KOPT-K1 (cell line): ENCODE data around the gene HRK.

ENCODE experiments used
- H3K27ac ChIP-seq: fragments of 200-600 bp; sonication (generic); 2 replicates; pipeline ENCODE4 v1.5.1; 2016; ENCODE audit warnings: antibody characterized with exemption, mild to moderate bottlenecking, low read depth, low read length; ENCODE audit not compliant: poor library complexity, severe bottlenecking
- H3K36me3 ChIP-seq: fragments of 200-600 bp; sonication (generic); 2 replicates; pipeline ENCODE4 v1.5.1; 2017; ENCODE audit warnings: antibody characterized with exemption, mild to moderate bottlenecking, low read length, moderate library complexity; ENCODE audit not compliant: insufficient read depth
- H3K9me3 ChIP-seq: fragments of 200-600 bp; sonication (generic); 2 replicates; pipeline ENCODE4 v1.5.1; 2017; ENCODE audit warnings: antibody characterized with exemption, low read length, mild to moderate bottlenecking; ENCODE audit not compliant: insufficient read depth, poor library complexity, severe bottlenecking

HRK gene

DNA sequence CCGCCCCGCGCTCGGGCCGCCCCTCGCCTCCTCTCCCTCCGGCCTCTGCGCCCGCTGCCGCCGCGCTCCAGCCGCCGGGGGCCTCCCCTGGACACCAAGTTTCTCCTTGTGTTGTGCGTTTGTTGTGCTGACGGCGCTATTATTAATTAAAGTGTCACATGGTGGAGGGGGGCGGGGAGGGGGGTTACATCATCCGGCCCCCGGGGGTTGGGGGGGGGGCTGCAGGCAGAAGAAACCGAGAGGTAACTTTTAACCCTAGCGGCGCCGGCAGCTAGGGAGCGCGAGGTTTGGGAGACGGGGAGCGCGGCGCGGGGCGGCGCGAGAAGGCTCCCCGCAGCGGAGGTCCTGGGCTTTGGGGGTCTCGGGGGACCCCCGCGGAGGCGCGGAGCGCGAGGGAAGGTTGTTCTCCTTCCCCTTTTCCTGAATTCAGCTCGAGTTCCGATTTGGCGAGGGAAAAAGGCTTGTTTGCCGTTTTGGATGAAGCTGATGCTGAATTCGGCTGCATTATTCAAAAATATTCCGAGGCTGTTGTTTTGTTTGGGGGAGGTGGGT lies at the start of gene HRK:
TSS of gene HRK (minus strand) at position 117 of the 552 bp plus-strand sequence. CDS start 134 bp downstream, outside the sequence.
- H3K36me3 ChIP-seq, result no peaks in the 10 kb centered on the region
- no peaks in the 10 kb centered on the region for H3K9me3 ChIP-seq
- H3K27ac ChIP-seq, result no peak within 1 kb of the TSS

DNA sequence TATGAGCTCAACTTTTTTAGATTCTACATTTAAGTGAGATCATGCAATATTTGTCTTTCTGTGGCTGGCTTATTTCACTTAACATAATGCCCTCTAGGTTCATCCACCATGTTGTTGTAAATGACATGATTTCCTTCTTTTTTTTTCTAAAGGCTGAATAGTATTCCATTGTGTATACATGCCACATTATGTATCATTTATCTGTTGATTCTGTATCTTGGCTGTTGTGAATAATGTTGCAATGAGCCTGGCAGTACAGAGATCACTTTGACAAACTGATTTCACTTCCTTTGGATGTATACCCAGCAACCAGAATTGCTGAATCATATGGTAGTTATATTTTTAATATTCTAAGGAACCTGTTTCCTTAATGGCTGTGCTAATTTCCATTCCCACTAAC lies 48.6 kb upstream of the HRK start:
- no peak overlapping the region for H3K27ac ChIP-seq
- H3K36me3 ChIP-seq, result peaks cover 26% of the 10 kb centered on the region; the same call in 1 of the 2 replicates
- no peaks in the 10 kb centered on the region for H3K9me3 ChIP-seq

DNA sequence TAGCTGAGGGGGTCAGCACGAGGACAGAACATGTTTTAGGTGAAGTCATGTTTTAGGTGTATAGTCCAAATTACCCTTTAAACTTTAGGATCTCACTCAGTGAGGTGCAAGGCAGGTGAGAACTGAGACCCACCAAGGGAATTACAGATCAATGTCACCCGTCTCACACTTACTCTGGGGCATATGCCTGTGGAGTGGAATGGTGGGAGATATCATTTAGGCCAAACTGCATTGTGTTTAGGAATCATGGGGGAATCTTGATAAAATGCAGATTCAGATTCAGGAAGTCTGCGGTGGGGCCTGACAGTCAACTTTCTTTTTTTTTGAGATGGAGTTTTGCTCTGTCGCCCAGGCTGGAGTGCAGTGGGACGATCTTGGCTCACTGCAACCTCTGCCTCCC lies 47.3 kb upstream of the HRK start:
- Histone ChIP-seq H3K27ac (no peak overlapping the region), H3K36me3 (peaks cover 22% of the 10 kb centered on the region; the same call in 1 of the 2 replicates), H3K9me3 (no peaks in the 10 kb centered on the region)

DNA sequence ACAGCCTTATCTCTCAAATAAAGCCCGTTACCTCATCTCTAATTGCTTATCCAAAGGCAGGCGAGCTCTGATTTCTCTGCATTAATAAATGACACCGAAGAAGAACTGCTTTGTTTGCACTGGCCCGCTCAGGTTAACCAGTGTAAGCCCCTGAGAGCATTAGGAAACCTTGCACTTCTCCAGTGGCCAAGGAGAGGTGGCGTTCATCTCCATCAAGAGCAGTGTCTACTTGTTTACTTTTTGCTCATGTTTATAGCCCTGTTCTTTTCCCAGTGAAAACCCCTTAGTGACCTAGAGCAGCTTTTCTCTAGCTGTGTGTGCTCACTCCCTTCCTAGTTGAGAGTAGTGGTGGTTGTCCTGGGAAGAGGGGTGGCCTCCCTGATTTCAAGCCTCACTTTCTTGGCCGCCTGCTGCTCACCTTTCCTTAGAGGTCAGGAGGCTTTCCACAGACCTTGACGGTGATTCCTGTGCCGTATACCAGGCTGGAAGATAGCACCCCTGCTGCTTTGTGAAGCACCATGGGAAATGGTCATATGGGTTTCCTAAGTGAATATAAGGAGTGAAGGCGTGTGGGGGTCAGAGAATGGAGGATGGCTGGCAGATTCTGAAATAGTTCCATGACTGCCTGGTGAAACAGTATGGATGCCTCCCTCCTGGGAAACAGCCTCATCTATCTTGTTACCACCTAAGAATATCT lies 46.2 kb upstream of the HRK start:
- Histone ChIP-seq H3K27ac (no peak overlapping the region), H3K9me3 (no peaks in the 10 kb centered on the region), H3K36me3 (peaks cover 22% of the 10 kb centered on the region; the same call in 1 of the 2 replicates)

DNA sequence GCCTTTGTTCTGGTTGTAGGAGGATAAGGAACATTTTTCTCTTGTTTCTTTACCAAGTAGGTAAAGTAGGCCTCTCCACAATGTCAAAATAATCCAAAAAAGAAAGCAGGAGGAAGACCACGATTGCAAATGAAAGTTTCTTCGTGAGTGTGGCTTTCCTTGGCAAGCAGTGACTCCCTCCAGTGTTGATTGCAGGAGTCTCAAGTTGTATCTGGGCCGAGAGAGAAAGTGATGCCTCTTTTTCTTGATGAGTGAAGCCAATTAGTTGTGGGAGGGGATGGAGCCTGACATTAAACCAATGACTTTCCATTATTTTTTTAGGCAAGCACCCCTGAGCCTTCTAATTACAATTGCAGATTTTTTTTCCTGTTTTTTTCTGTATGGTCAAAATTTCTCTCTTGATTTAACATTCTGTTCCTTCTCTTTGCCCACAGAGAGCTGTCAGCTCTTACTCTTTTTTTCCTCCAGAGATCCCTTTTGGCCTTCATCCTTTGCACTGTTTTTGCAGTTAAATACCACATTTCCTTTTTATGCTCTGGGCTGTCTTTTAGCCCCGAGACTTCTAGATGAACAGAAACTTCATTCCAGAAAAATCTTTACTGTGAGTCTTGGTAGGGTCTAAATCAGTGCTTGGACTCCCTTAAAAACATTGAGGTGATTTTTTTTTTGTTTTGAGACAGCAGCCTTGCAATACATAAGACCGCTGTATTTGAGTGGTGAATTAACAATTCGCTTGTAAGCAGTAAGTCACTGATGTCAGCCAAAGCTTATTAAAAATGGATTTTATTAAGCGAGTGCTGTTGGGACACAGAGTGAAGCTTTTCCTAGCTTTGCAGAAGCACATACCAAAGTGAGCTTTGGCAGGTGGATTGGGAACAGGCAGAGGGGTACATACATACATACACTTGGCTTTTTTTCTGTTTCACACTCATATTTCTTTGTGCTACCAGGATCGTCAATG lies 45.3 kb upstream of the HRK start:
- no peak overlapping the region for H3K27ac ChIP-seq
- no peaks in the 10 kb centered on the region for H3K9me3 ChIP-seq
- H3K36me3 ChIP-seq, result peaks cover 22% of the 10 kb centered on the region; the same call in 1 of the 2 replicates

DNA sequence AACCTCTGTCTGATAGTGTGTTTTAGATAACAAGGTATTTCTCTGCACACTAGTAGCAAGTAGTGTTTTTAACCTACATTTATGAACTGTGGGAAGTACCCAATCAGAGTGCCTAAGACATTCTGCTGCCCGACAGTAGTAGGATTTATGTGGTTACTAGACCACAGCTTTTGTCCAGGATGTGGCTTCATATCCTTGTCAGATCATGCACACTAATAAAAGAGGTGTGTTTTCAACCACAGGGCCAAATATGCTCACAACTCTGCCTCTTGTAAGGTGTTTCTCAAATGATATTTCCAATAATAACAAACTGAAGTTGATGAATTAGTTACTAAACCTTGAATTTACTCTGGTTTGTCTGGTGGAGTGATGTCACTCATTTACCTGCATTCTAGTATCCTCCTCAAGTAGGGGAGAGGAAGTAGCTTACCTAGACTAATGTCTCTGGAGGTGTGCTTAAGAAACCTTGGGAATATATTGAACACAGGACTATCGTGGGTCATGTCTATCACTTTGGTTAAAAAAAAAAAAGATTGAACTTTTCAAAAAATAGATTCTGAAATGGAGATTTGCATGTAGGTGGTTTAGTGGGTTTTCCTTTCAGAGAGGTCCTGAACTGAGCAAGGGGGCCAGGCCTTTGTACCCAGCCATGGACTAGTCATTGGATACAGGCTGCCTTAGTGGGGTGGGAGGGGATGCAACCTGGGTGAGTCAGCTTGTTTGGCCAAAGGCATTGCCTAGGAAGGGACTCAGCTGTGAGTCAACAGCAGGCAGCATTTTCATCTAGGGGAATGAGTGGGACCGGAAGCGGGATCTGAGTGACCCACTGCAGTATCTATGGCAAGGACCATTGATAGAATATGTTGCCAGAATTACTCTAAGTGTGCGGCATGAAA lies 43.6 kb upstream of the HRK start:
- Histone ChIP-seq H3K27ac (no peak overlapping the region), H3K9me3 (no peaks in the 10 kb centered on the region), H3K36me3 (peaks cover 15% of the 10 kb centered on the region; the same call in 1 of the 2 replicates)

DNA sequence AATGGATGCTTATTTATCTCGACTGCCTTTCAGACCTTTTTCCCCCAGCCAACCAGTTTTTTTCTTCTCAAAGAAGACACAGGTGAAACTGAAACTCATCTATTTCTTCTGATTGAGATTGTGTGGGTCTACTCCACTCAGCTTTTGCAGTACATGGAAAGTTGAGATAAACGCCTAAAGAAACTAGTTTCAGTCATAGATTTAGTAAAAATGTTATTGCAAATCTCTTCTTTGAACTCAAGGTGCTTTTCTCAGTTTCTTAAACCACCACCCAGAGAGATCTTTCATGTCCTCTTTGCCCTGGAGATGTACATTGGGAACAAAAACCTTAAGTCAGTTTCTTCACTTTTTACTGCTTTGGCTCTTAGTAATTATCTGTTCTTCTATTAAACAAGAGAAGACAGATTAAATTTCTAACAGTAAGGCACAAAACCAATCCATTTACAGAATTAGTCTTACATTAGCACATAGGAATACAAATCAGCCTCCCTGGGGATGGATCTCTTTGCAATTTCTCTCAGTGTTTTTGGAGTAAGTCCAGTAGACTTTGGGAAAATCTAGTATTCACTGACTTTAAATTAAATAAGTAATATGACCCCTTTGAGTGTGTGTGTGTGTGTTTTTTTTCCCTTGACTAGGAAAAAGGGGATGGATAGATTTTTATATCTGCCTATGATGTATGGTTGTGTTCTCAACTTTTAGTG lies 41.1 kb upstream of the HRK start:
- no peak overlapping the region for H3K27ac ChIP-seq

DNA sequence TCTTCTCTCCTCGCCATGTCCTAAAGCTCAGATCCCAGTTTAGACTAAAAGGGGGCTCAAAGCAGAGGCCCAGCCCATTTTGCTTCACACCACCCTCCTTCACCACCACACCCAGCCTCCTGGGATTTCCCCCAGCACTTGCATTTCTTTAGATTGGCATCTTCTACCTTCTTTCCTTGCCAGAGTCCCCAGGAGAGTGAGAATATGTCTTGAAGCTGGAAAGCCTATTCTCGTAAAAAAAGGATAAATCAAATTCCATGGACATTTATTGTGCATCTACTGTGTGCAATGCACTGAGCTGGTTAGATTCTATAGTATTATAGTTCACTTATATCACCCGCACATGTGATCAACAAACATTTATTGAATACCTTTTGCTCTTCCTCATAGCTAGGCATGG lies 39.7 kb upstream of the HRK start:
- Histone ChIP-seq H3K9me3 (no peaks in the 10 kb centered on the region), H3K27ac (no peak overlapping the region), H3K36me3 (peaks cover 5% of the 10 kb centered on the region; the same call in 1 of the 2 replicates)

More for the DNA sequence above, 41.1 kb upstream of the HRK start:
- H3K9me3 ChIP-seq, result no peaks in the 10 kb centered on the region
- peaks cover 5% of the 10 kb centered on the region; the same call in 1 of the 2 replicates for H3K36me3 ChIP-seq

DNA sequence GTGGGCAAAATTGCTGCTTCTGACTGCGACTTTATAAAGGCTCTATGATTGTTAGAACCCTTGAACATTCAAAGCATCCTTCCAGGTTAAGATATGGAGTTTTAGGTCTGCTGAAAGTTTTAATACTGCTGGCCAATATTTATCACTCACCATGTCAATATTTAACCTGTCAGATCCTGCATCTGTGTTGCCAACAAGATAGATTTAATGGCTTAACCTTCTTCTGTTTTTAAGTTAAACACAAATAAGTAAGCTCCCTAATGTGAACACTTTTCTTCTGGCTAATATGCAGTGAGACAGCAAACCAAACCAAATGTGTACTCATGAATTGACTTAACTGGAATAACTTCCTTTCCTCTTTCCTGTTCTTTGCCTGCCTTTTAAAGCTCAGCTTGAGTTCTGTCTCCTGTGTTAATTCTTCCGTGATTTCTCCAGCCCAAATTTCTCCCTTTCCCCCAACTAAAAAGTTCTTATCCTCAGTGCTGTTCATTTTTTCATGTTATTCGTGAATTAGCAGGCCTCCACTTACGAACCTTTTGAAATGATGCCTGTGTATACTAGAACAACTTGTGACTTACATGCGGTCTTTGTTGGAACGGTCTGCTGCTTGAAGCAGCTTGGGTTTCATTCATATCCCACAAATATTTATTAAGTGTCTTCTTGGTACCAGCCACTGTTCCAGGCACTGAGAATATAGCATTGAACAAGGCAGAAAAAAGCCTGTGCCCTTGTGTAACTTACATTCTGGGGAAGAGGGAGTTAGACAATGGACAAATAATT lies 38.7 kb upstream of the HRK start:
- H3K27ac ChIP-seq, result no peak overlapping the region
- H3K9me3 ChIP-seq, result no peaks in the 10 kb centered on the region
- H3K36me3 ChIP-seq, result peaks cover 5% of the 10 kb centered on the region; the same call in 1 of the 2 replicates

DNA sequence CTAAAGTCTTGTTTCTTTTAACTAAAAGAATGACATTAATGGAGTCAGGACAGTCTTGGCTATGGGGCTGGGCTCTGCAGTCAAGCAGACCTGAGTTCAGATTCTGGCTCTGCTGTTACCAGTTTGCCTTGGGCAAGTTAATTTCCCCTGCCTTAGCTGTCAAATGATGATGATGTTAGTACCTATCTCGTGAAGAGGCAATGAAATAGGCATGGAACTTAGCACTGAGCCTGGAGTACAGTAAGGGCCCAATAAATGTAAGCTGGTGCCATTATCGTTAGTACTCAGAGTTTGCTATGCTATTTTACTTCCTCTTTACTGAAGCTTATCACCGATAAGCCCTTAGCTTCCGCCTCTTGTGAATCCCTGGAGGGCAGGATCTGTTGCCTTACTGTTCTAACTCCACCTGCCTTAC lies 38.0 kb upstream of the HRK start:
- no peak overlapping the region for H3K27ac ChIP-seq
- H3K9me3 ChIP-seq, result no peaks in the 10 kb centered on the region
- peaks cover 5% of the 10 kb centered on the region; the same call in 1 of the 2 replicates for H3K36me3 ChIP-seq

DNA sequence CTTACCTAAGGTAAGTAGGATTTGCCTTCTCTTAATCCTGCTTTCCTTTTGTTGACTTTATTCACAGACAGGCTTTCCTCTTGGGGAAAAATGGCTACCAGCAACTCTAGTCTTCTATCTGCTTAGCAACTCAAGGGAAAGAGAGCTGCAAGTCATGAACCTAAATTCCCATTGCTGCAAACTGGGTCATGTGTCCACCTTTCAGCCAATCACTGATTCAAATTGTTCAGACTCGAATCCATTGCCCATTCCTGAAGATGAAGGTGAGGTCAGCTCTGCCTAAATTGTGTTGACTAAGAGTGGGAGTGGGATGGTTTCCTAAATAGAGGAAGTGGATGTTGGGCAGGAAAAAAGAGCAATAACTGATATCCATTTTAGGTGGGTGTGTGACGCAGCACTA lies 37.2 kb upstream of the HRK start:
- Histone ChIP-seq H3K9me3 (no peaks in the 10 kb centered on the region), H3K27ac (no peak overlapping the region), H3K36me3 (peaks cover 9% of the 10 kb centered on the region)

DNA sequence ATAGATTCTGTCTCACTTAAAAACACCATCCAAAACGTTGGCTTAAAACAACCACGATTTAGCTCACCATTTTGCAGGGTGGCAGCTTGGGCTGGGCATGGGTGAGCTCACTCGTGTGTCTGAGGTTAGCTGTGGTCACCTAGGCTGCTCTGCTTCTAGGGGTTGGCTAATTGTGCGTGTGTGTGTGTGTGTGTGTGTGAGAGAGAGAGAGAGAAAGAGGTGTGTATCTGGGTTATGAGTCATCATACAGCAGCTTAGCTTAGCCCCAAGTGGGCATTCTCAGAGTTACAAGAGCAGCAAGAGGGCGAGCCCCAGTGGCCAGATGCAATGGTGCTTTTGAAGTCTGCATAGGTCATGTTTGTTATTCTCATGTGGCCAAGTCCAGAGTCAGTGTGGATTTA lies 35.5 kb upstream of the HRK start:
- no peaks in the 10 kb centered on the region for H3K9me3 ChIP-seq
- no peak overlapping the region for H3K27ac ChIP-seq
- peaks cover 10% of the 10 kb centered on the region for H3K36me3 ChIP-seq

DNA sequence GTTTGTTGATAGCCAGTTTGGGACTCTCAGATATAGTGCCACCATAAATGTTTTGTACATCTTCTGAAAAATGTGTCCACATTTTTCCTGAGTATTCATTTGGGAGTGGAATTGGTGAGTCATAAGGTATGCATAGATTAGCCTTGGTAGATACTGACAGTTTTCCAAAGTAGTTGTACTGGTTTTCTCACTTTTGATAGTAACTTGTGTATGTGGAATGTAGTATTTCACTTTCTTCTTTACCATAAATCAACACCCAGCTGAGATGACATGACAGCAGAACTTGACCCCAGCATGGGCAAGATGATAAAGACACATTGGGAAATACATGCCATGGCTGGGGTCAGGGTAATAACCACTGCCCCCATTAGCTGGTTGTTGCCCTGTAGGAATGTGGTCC lies 34.9 kb upstream of the HRK start:
- Histone ChIP-seq H3K9me3 (no peaks in the 10 kb centered on the region), H3K36me3 (peaks cover 10% of the 10 kb centered on the region), H3K27ac (no peak overlapping the region)
